Right renal cortex interstitium (tissue), 3 donors: Measurements from ENCODE around the gene NRXN3. TPM values are rescaled to one million over a fixed set of nuclear protein-coding genes. Genes with fewer than 3 reads are reported as not detected.

ENCODE experiments used
- DNase-seq, 3 donors: peaks; one replicate each; pipeline ENCODE4 v3.0.0-alpha.2; 2013; ENCODE audit warnings: low read depth in 3 of 3, low spot score in 2 of 3
- polyA plus RNA-seq, 3 donors: library from polyadenylated mRNA; unstranded; fragments of 120-200 nt; gene quantifications; one replicate each; pipeline ENCODE4 v1.2.1, GENCODE V29; 2013; ENCODE audit not compliant: insufficient read length in 3 of 3

Gene NRXN3
- polyA plus RNA-seq, 3 donors: 5.6 to 6.7 (median 5.9) TPM

DNA sequence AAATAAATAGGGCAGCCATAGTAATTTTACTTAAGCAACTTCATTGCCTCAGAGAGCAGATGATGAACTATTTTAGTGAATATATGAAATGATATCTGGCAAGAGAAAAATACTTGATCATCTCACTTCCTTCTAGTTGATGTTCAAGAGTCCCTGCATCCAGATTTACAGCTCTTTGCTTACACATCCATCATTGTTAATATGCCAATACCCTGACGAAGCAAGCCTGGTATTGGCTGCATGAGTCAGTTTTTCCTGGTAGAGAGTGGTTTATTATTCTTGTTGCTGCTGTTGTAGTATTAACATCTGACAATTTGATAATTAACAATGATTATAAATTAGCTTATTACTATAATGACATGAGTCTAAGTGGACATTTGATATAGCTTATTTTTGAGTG is 681.9 kb downstream of the NRXN3 start:
- DNase-seq: no peak

DNA sequence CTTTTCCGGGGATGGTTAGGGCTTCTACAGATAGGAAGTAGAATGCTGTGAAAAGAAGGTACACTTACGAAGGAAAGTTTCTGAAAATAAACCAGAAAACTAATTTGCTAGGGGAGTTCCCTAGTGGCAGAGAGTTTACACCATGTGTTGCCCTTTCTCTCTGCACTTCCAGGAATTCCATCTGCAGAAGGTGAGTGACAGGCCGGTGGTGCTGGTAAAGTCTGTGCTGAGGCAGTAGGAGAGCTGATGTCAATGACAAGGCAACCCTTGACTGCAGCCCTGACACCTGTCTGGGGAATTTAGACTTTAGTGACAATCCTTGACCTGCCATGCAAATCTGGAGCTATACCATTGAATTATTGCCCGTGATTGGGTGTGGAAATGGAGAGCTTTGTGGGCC is 687.8 kb downstream of the NRXN3 start:
- DNase-seq: no peak

DNA sequence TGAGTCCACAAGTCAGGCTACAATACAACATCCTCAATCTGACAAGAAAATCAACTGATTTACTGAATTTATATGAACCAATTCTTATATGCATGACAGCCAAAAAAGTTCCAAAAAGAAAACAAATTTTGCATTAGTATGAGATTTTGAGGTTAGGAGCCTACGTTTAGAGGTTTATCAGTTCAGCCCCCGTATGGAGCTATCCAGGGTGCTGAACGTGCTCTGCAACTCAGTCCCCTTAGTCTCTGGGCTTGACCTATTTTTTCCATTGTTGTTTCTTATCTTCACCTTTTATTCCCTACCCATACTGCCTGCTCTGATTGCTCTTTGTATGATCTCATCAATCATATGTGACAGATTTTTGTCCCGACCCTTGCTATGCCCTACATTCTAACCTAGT is 693.0 kb downstream of the NRXN3 start:
- peak; percentile 32 to 52 (median 48) for DNase-seq

DNA sequence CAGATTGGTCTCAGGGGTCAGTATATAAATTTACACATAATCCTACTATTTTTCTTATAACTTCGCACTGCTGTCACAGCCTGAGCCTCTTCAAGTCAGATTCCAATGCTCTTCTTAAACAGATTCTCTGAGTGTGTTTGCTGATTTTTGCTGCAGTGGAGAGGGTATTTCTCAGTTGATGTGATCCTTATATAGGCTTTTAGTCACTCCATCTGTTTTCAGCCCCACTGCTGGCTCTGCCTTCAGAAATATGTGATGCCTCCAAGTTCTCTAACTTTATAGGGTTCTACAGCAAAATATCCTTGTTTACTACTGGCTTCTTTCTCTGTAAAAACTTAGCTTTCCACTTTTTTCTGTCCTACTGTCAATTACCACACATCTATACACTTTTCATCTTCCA is 702.7 kb downstream of the NRXN3 start:
- DNase-seq: no peak

DNA sequence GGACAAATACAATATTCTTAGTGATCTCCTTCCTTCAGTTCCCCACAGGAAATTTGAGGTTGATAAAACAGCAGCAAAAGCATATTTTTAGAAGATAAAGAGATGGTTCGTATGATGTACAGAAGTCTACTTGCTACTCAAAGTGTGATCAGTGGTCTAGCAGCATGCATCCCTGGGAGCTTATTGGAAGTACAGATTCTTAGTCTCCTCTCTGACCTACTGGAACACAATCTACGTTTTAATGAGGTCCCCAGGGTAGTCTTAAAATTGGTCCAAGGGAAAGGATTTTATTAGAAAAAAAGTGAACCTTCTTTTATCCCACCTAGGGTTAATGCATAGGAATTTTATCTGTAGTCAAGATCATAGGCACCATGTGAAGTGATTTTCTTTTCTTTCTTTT is 703.4 kb downstream of the NRXN3 start:
- no peak for DNase-seq

DNA sequence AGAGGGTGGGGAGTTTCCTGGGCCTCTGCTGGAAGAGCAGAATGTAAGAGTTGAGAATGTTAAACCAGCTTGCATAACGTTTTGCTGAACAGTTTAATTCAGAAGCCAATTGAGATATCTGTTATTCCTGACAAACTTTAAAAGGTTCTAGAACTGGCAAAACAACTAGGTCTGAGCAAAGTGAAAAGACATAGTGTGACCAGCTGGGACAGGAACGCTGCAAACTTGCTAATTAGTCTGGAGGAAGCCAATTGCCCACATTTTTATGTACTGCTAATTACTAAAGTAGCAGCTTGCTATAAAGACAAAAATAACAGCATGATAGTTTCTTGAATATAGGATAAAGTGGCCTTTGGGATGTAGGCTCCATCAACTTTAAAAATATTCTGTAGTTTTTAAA is 704.9 kb downstream of the NRXN3 start:
- no peak for DNase-seq

DNA sequence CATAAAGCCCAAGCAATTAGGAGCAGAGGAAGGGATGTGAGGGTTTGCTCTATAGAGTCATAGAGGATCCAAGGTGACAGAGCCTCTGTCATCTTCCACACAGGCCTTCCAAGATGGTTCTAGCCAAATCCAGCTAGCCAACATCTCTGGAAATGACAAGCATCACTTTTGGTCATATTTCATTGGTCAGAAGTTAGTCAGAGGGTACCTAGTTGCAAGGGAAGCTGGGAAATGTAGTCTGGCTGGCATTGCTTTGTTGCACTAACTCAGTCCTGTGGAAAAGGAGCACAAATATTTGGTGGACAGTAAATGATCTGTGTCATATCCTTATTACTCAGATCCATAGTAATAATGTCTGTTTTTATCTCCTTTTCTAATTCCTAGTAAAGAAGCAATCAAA is 715.7 kb downstream of the NRXN3 start:
- DNase-seq: no peak

DNA sequence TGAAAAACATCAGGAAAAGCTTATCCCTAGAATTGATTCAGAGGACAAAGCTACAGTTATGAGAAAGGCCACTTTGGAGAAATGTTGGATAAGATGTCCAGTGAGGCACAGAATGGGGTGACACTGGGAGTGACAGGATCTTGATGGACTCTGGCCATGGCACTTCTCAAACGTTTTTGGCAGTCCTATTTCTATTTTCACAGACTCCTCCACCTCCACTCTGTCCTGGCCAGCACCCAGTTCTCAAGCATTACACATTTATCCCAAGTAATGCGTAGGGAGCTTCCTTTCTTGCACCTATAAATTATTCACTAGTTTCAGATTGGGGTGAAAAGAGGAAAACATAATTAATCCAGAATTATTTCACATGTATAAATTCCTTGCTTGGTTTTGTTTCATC is 727.3 kb downstream of the NRXN3 start:
- DNase-seq: no peak

DNA sequence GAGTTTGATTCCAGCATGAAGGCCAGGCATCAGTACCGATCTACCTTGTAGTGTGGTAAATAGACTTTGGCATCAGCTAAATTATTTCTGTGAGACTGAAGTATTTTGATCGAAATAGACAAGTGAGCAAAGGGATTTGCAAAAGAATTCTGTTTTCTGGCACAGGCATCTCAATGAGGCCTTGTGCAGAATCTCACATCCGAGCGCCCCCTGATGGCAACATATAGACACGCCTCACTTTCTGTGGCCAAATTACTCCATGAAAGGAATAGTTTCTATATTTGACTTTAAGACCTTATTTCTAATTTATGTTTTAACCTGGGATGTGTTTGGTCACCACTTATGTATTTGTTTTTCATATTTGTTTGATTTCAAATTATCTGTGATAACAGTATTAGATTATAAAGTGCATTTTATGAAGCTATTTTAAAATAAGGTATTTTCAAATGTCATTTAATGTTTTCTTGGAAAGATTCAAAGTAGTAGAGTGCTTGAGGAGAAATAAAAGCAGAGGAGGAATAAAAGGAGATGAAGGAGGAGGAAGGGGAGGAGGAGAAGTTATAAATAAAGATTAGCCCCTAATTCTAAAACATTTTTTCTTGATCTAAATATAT is 731.9 kb downstream of the NRXN3 start:
- DNase-seq: no peak

DNA sequence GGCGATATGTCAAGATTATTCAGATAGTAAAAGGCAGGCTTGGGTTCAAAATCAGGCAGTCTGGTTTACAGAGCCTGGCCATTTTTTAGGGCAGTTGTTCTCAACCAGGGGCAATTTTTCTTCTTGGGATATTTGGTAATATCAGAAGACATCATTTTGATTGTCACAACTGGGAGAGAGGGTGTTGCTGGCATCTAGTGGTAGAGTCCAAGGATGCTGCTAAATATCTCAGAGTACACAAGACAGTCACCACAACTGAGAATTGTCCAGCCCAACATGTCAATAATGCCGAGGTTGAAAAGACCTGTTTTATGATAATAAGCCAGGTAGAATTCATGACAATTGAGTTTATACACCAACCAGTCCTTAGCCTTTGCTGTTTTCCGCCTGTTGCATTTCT is 733.9 kb downstream of the NRXN3 start:
- no peak for DNase-seq

DNA sequence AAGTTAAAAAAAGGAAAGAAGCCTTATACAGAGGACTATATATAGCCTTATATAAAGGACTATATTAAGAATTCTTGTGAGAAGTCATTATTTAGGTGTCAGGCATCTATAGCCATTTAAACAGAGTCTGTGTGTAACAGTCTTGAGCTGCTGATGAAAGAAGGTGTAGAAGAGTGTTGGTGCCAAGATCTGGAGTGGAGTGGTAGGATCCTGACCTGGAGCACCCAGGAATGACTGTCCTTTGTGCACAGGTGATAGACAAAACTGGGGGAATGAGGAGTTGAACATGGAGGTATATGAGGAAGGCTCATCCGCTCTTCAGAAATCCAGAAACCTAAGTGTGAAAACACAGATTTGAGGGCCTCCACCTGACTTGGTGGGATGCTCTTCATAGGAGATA is 747.3 kb downstream of the NRXN3 start:
- no peak for DNase-seq

DNA sequence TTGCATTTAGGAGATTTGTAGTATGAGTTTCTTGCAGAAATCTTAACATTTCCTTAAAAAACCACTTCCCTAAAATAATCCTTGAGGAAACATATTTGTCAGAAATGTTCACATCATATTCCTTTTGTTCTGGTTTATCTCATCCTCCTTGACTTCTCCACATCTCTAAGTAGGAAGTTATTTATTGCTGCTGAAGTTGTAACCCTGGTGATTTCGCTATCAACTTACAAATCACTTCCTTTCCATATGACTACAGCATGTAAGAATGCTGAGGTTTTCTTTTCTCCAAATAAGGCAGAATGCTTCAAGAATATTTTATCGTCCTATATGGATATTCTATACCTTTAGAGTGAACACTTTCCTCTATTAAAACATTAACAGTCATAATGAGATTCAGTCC is 751.7 kb downstream of the NRXN3 start:
- no peak for DNase-seq

DNA sequence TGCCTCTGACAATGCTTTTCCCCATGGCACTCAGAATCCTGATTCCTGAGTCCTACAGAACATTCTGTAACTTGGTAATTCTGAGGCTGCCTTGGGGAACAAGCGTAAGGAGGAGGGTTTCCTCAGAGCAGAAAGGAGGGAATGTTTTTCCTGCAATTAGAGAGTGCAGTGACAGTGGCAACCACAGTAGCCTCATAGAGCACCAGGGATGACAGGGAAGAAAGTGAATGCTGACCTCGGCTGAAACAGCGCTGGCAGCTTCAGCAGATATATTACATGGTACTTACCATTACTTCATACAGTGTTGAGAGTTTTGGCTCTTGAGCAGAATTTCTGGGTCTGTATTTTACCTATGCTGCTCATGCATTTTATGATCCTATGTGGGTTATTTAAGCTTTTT is 757.1 kb downstream of the NRXN3 start:
- no peak for DNase-seq

DNA sequence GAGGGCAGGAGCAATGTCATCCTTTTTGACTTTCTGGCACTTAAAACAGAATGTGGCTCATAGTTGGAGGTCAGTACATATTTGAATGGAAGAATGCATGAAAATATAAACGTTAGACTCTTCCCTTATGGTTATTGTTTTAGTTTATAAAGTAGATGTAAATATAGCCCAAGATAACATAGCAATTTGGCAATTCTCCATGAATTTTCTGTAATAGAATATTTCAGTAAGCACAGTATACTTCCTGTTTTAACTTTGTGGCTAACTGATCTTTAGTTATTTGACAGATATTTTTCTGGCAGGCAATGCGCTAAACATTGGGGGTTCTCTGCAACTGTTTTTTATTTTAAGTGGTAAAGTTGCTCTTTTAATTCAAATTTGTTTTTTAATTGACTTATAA is 763.0 kb downstream of the NRXN3 start:
- DNase-seq: no peak

DNA sequence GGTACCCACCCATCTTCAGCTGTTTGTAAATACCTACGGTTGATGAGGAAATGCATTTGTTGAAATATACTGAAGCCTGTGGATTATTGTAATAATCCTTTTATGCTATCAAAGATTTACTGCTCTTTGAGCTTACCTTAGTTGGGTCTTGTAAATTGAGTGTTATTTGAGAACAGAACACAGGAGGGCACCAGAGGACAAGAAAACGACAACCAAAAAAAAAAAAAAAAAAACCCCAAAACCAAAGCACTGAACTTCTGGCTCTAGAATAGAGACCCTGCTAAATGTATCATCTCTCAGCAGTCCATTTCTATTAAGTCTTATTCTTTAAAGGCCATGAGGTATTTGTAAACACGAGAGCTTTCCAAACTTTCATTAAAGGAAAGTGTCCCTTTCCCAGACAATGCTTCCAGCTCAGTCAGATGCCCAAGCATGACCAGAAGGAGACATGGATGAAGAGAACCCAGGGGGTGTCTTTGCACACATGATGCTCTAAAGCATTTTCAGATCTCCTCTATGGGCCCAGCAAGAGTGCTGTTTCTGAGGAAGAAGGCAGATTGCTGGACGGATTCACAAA is 763.9 kb downstream of the NRXN3 start:
- peak in 2 of 3 donors; percentile 12 to 16 for DNase-seq

DNA sequence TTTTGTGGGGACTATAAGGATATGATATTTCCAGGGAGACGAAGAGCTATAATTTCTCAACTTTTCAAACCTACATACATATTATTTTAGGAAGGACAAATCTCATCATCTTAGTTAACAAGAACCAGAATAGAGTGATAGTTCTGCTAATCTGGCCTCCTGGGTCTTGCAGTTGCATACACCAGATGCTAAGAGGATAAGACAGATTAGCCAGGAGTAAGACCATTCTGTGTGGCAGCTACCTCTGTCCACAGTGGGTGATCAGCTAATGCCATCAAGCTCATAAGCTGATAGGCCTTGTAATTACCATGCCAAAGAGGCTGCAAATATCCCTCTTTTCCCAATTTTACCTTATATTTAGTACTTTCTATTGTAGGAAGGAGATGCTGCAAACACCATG is 776.8 kb downstream of the NRXN3 start:
- no peak for DNase-seq

DNA sequence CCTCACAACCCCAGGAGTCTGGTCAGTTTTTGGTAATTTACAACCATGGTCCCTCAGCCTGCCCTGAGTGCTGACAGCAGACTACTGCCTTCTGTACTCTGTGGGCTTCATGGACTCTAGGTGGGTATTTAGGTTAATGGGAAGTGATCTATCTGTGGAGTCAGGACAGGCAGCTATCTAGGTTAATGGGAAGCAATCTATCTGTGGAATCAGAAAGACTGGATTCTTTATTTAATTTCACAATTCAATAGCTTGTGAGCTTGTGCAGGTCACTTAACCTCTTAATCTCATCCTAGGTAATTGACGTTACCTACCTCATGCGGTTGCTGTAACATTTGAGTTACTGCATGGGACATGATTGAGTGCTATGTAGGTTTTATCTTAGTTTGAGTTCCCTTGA is 777.5 kb downstream of the NRXN3 start:
- DNase-seq: no peak

DNA sequence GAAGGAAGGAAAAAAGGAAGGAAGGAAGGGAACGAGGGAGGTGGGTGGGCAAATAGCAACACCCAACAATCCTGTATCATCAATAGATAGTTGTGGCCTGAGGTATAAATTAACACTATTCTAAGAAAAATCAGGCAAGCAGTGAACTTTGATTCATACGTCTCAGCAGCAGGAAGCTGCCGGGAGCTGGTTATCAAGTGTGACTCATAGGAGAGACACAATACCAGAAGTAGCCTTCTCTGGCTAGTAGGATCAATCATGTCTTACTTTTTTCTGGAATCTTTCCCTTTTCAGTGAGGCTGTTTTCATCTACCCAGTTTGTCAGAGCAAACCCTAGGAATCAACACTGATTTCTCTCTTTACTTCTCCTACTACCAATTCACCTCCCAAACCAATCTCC is 780.5 kb downstream of the NRXN3 start:
- no peak for DNase-seq

DNA sequence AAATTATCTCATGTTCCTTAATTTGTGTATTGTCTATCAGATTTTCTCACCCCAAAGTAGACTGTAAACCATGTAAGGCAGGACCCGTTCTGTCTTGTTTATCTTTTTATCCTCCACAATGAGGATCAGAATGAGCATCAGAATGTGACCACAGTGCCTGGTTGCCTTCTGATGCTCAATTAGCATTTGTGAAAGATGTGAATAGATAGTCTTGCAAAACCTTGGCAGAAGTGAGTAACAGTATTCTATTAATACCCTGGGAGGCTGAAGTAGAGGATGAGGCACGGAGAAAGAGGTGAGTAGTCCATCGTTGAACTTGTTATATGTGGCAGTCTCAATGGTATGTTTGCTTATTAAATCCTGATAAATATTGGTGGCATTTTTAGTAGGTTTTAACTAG is 781.4 kb downstream of the NRXN3 start:
- no peak for DNase-seq

DNA sequence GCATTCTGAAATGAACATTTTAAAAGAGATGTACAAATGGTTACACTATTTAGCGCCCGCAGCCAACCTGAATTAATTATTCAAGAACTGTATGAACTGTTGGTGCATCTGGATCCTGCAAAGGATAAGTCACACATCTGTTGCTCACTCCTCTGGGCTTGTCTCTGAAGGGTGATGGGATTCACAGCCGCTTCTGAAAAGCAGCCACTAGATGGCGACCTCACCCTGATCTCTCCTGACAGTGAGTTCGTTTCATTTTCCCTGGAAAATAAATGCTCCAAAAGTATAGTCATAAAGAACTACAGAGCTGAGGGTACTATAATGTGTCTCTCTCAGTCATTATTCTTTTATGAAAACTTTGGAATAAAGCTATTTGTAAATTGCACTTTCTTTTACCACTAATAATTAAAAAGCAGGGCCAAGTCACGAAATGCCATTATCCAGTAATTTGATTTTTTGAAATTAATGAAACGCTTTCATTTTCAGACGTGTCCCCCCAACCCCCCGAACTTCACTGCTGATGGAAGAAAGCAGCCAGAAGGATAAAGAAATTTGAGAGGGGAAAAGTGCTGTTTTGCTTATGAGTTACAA is 789.6 kb downstream of the NRXN3 start:
- DNase-seq: peak; percentile 27 to 54 (median 45)

DNA sequence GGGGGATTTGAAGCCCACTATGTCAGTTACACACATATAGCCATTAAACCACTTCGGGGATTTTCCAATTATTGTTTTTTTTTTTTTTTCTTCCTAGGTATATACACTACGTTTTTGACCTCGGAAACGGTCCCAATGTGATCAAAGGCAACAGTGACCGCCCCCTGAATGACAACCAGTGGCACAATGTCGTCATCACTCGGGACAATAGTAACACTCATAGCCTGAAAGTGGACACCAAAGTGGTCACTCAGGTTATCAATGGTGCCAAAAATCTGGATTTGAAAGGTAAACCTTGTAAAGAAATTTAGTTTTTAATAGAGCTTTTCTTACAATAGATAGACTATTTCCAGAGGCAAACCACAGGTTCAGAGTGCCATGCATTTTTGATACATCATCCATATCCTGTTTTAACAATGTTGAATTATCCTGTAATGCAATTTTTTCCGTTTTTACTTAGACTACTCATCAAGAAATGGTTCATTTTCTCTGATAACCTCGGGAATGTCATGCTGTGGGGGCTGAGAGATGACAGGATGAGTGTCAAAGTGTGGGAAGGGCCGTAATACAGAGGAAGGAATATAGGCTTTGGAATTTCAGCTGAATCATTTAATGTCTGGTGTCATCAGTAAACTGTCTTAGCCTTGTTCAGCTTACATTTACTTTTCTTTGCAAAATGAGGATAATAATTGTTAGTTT is 797.1 kb downstream of the NRXN3 start:
- no peak for DNase-seq

DNA sequence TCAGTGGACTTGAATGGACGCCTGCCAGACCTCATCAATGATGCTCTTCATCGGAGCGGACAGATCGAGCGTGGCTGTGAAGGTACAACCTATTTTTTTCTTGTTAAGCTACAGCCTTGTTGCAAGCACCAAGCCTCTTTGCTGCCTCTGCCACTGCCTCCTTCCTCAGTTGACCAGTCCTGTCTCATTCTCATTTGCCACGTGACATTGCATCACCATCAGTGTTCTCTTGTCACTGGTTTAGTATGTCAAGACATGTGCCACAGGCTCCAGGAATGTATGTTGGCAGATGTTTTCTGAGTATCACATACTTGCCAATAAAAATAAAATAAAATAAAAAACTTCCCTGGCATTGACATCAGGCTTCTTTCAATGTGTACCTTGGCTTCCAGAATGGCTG is 798.1 kb downstream of the NRXN3 start:
- DNase-seq: no peak
